Suprapubic skin (tissue), 4 donors: ENCODE results near the gene ZNF281. TPM values are rescaled to one million over a fixed set of nuclear protein-coding genes. Genes with fewer than 3 reads are reported as not detected.

Experiments used
- DNase-seq, 2 donors: peaks; one replicate each; pipeline ENCODE4 v3.0.0-alpha.2; 2019; ENCODE audit warnings: low spot score in 2 of 2
- H3K27ac ChIP-seq: fragments of 200-600 bp; sonication (generic); one replicate; pipeline ENCODE4 v1.5.1; 2019
- H3K27me3 ChIP-seq: fragments of 200-600 bp; sonication (generic); one replicate; pipeline ENCODE4 v1.5.1; 2019
- H3K36me3 ChIP-seq: fragments of 200-600 bp; sonication (generic); one replicate; pipeline ENCODE4 v1.5.1; 2019
- H3K4me1 ChIP-seq: fragments of 200-600 bp; sonication (generic); one replicate; pipeline ENCODE4 v1.5.1; 2019
- H3K4me3 ChIP-seq: fragments of 200-600 bp; sonication (generic); one replicate; pipeline ENCODE4 v1.5.1; 2019; ENCODE audit warnings: mild to moderate bottlenecking
- H3K9me3 ChIP-seq: fragments of 200-600 bp; sonication (generic); one replicate; pipeline ENCODE4 v1.5.1; 2019
- CTCF ChIP-seq, 2 donors: fragments of 200-600 bp in 1 of 2; fragments of 450-650 bp in 1 of 2; sonication (generic) in 1 of 2; IDR thresholded peaks; one replicate each; pipeline ENCODE4 v1.5.1; 2016 to 2019; ENCODE audit warnings: antibody characterized with exemption in 2 of 2, mild to moderate bottlenecking in 1 of 2, moderate library complexity in 1 of 2
- EP300 ChIP-seq: sonication (generic); formaldehyde crosslinking; IDR thresholded peaks from one replicate; pipeline ENCODE4 v1.6.1; 2017; ENCODE audit warnings: antibody characterized with exemption
- POLR2A ChIP-seq, 2 donors: fragments of 450-650 bp; IDR thresholded peaks; one replicate each; pipeline ENCODE4 v1.6.1; 2017; ENCODE audit warnings: antibody characterized with exemption in 2 of 2, mild to moderate bottlenecking in 2 of 2, moderate library complexity in 2 of 2
- POLR2AphosphoS5 ChIP-seq, 3 donors: sonication (generic); formaldehyde crosslinking; IDR thresholded peaks; one replicate each; pipeline ENCODE4 v1.6.1; 2017; ENCODE audit warnings: antibody characterized with exemption in 3 of 3
- WGBS: methylation state at CpG from one replicate; pipeline ENCODE4 v1.1.5; 2018; 5-methylcytosine and 5-hydroxymethylcytosine counted together
- total RNA-seq, 4 donors: library from RNA; depleted of rRNA; stranded (reverse); fragments of >200 nt; gene quantifications; one replicate each; pipeline ENCODE4 v1.1.0, GENCODE V29; 2016

ZNF281 gene
- total RNA-seq, 4 donors from 2014 or later = 4.5 to 9.4 (median 8.2) TPM

- WGBS = 85% methylated on average over 1 of the region's 1 CpG
- H3K4me3 ChIP-seq = no peak overlapping the region
- H3K9me3 ChIP-seq = no peaks in the 10 kb centered on the region
- no peak overlapping the region for H3K27ac ChIP-seq
- DNase-seq = no peak
- TF ChIP-seq EP300 (no peak), CTCF (IDR thresholded peaks at IDR 0.05) (no peak), POLR2A (IDR thresholded peaks at IDR 0.05) (no peak), POLR2AphosphoS5 (IDR thresholded peaks at IDR 0.05) (no peak)
- H3K27me3 ChIP-seq = no peaks in the 10 kb centered on the region
- no peaks in the 10 kb centered on the region for H3K36me3 ChIP-seq
- no peaks in the 10 kb centered on the region for H3K4me1 ChIP-seq
These were observed 29.2 kb downstream of the ZNF281 start for GRCh38 chr1:200380589-200381021.

- no peak overlapping the region for H3K4me3 ChIP-seq
- no peak overlapping the region for H3K27ac ChIP-seq
- no peaks in the 10 kb centered on the region for H3K4me1 ChIP-seq
- H3K9me3 ChIP-seq = no peaks in the 10 kb centered on the region
- H3K27me3 ChIP-seq = no peaks in the 10 kb centered on the region
- 87% methylated on average over 3 of the region's 3 CpGs for WGBS
- TF ChIP-seq CTCF (IDR thresholded peaks at IDR 0.05) (no peak), POLR2A (IDR thresholded peaks at IDR 0.05) (no peak), EP300 (no peak), POLR2AphosphoS5 (IDR thresholded peaks at IDR 0.05) (no peak)
- no peak for DNase-seq
- H3K36me3 ChIP-seq = no peaks in the 10 kb centered on the region
These were observed 29.8 kb downstream of the ZNF281 start for GRCh38 chr1:200379940-200380588.

GRCh38 chr1:200379432-200379757 is 30.4 kb downstream of the ZNF281 start:
- WGBS = 34% methylated on average over 1 of the region's 1 CpG
- no peak for TF ChIP-seq POLR2A (IDR thresholded peaks at IDR 0.05)
- no peak for TF ChIP-seq EP300
- TF ChIP-seq CTCF (IDR thresholded peaks at IDR 0.05) = no peak
- TF ChIP-seq POLR2AphosphoS5 (IDR thresholded peaks at IDR 0.05) = no peak
- DNase-seq = no peak

GRCh38 chr1:200378096-200378495 is 31.7 kb downstream of the ZNF281 start:
- no peaks in the 10 kb centered on the region for H3K9me3 ChIP-seq
- no peaks in the 10 kb centered on the region for H3K4me1 ChIP-seq
- WGBS = 82% methylated on average over 1 of the region's 1 CpG
- H3K27ac ChIP-seq = no peak overlapping the region
- TF ChIP-seq POLR2AphosphoS5 (IDR thresholded peaks at IDR 0.05) = no peak
- no peak for TF ChIP-seq EP300
- TF ChIP-seq CTCF (IDR thresholded peaks at IDR 0.05) = no peak
- TF ChIP-seq POLR2A (IDR thresholded peaks at IDR 0.05) = no peak
- DNase-seq = no peak
- no peak overlapping the region for H3K4me3 ChIP-seq
- no peaks in the 10 kb centered on the region for H3K36me3 ChIP-seq
- H3K27me3 ChIP-seq = no peaks in the 10 kb centered on the region

More at GRCh38 chr1:200379432-200379757, 30.4 kb downstream of the ZNF281 start:
- no peak overlapping the region for H3K4me3 ChIP-seq
- H3K4me1 ChIP-seq = no peaks in the 10 kb centered on the region
- H3K9me3 ChIP-seq = no peaks in the 10 kb centered on the region
- no peaks in the 10 kb centered on the region for H3K36me3 ChIP-seq
- no peaks in the 10 kb centered on the region for H3K27me3 ChIP-seq
- H3K27ac ChIP-seq = no peak overlapping the region

- H3K27me3 ChIP-seq = no peaks in the 10 kb centered on the region
- no peak for DNase-seq
- H3K27ac ChIP-seq = no peak overlapping the region
- TF ChIP-seq EP300 (no peak), CTCF (IDR thresholded peaks at IDR 0.05) (no peak)
- H3K4me3 ChIP-seq = no peak overlapping the region
- no peaks in the 10 kb centered on the region for H3K4me1 ChIP-seq
- H3K36me3 ChIP-seq = no peaks in the 10 kb centered on the region
- H3K9me3 ChIP-seq = no peaks in the 10 kb centered on the region
These were observed 33.3 kb downstream of the ZNF281 start for GRCh38 chr1:200376528-200376927.
